ENCODE data around the gene BEGAIN.
A peak's percentile ranks its signal among the peaks of the same experiment; 100 is the strongest.

BEGAIN gene

DNA sequence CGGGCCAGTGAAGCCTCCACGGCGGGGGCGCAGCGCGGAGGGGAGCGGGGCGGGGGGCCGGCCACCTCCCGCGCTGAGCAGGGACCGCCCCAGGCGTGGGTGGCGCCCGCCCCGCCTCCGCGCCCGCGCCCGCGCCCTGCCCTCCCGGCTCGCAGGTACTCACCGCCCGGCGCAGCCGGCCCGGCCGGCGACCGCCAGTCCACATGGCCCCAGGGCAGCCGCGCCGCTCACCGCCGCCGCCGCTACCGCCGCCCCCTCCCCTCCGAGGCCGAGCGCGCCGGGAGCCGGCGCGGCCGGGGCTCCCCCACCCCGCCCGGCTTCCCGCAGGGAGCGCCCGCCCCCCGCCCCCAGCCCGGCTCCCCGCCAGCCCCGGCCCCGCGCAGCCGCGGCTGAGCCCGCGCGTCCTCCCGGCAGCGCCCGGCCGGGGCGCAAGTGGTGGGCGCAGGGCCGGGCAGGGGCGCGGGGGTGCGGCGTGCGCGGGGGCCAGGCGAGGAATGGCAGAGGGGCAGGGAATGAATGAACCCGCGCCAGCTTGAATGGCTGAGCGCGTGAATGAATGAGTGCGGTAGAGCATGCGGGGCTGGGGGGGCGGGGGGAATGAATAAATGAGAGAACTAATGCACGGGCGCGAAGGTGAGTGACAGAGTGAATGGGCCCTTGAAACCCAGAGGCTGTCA, at the start of gene BEGAIN:
Gene BEGAIN (minus strand): TSS at position 332 of the 677 bp plus-strand sequence. CDS start 127 bp downstream, at position 205.
- Histone ChIP-seq H3K4me3 (ENCODE audit: low read depth in 1 of 2, low read length in 2 of 2) (peak within 1 kb of the TSS; percentile 47 to 59), H3K9ac (ENCODE audit: low read depth in 1 of 2, low read length in 2 of 2) (no peak within 1 kb of the TSS), H3K9me3 (ENCODE audit: control insufficient read depth in 1 of 2, low read length in 2 of 2) (no peaks in the 10 kb centered on the region), H3K27ac (ENCODE audit: low read depth, low read length) (no peak within 1 kb of the TSS), H3K36me3 (ENCODE audit: control insufficient read depth in 1 of 2, insufficient read depth in 2 of 2, low read length in 2 of 2) (no peaks in the 10 kb centered on the region), H3K27me3 (ENCODE audit: control insufficient read depth in 1 of 2, insufficient read depth in 2 of 2, low read length in 2 of 2) (peaks cover 15 to 29% of the 10 kb centered on the region in 2 donors), H3K4me1 (ENCODE audit: control insufficient read depth in 1 of 2, insufficient read depth in 2 of 2, low read length in 2 of 2) (peaks cover 4 to 5% of the 10 kb centered on the region in 2 donors)

GRCh38 chr14:100636559-100636958, 49.3 kb upstream of the BEGAIN start:
- H3K27ac ChIP-seq (ENCODE audit: low read depth, low read length), result no peak overlapping the region
- no peaks in the 10 kb centered on the region for H3K36me3 ChIP-seq (ENCODE audit: control insufficient read depth in 1 of 2, insufficient read depth in 2 of 2, low read length in 2 of 2)
- no peaks in the 10 kb centered on the region for H3K9me3 ChIP-seq (ENCODE audit: control insufficient read depth in 1 of 2, low read length in 2 of 2)
- no peak overlapping the region for H3K9ac ChIP-seq (ENCODE audit: low read depth in 1 of 2, low read length in 2 of 2)
- peaks cover 5 to 17% of the 10 kb centered on the region in 2 donors for H3K4me1 ChIP-seq (ENCODE audit: control insufficient read depth in 1 of 2, insufficient read depth in 2 of 2, low read length in 2 of 2)
- no peaks in the 10 kb centered on the region for H3K27me3 ChIP-seq (ENCODE audit: control insufficient read depth in 1 of 2, insufficient read depth in 2 of 2, low read length in 2 of 2)
- H3K4me3 ChIP-seq (ENCODE audit: low read depth in 1 of 2, low read length in 2 of 2), result no peak overlapping the region

- no peak overlapping the region for H3K9ac ChIP-seq (ENCODE audit: low read depth in 1 of 2, low read length in 2 of 2)
These were observed 46.8 kb upstream of the BEGAIN start for GRCh38 chr14:100634026-100634425.

GRCh38 chr14:100633406-100633805, 46.2 kb upstream of the BEGAIN start:
- Histone ChIP-seq H3K9me3 (ENCODE audit: control insufficient read depth in 1 of 2, low read length in 2 of 2) (no peaks in the 10 kb centered on the region), H3K27me3 (ENCODE audit: control insufficient read depth in 1 of 2, insufficient read depth in 2 of 2, low read length in 2 of 2) (no peaks in the 10 kb centered on the region), H3K27ac (ENCODE audit: low read depth, low read length) (no peak overlapping the region), H3K4me1 (ENCODE audit: control insufficient read depth in 1 of 2, insufficient read depth in 2 of 2, low read length in 2 of 2) (no peaks in the 10 kb centered on the region), H3K4me3 (ENCODE audit: low read depth in 1 of 2, low read length in 2 of 2) (no peak overlapping the region), H3K36me3 (ENCODE audit: control insufficient read depth in 1 of 2, insufficient read depth in 2 of 2, low read length in 2 of 2) (no peaks in the 10 kb centered on the region), H3K9ac (ENCODE audit: low read depth in 1 of 2, low read length in 2 of 2) (no peak overlapping the region)

More at GRCh38 chr14:100634026-100634425, 46.8 kb upstream of the BEGAIN start:
- Histone ChIP-seq H3K27me3 (ENCODE audit: control insufficient read depth in 1 of 2, insufficient read depth in 2 of 2, low read length in 2 of 2) (no peaks in the 10 kb centered on the region), H3K9me3 (ENCODE audit: control insufficient read depth in 1 of 2, low read length in 2 of 2) (no peaks in the 10 kb centered on the region), H3K4me3 (ENCODE audit: low read depth in 1 of 2, low read length in 2 of 2) (no peak overlapping the region), H3K27ac (ENCODE audit: low read depth, low read length) (no peak overlapping the region), H3K4me1 (ENCODE audit: control insufficient read depth in 1 of 2, insufficient read depth in 2 of 2, low read length in 2 of 2) (no peaks in the 10 kb centered on the region), H3K36me3 (ENCODE audit: control insufficient read depth in 1 of 2, insufficient read depth in 2 of 2, low read length in 2 of 2) (no peaks in the 10 kb centered on the region)

DNA sequence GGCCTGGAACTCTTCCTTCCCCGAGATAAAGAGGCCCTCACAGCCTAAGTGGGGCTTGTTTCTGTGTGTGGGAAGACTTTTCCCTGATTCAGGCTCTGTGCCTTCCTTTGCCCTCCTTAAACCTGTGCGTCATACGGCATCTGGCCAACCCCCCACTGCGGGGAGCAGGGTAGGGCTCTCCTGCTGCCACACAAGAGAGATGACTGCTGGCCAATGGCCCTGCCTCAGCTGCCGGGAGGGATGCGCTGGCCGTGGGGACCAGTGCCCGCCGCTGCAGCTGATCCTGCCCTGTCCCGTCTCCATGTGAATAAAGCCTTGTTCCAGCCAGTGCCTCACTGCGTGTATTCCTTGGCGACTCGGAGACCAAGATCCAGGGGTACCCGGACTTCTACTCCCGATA, 42.5 kb upstream of the BEGAIN start:
- no peak overlapping the region for H3K4me3 ChIP-seq (ENCODE audit: low read depth in 1 of 2, low read length in 2 of 2)
- H3K9ac ChIP-seq (ENCODE audit: low read depth in 1 of 2, low read length in 2 of 2), result no peak overlapping the region
- no peaks in the 10 kb centered on the region for H3K27me3 ChIP-seq (ENCODE audit: control insufficient read depth in 1 of 2, insufficient read depth in 2 of 2, low read length in 2 of 2)
- no peaks in the 10 kb centered on the region for H3K4me1 ChIP-seq (ENCODE audit: control insufficient read depth in 1 of 2, insufficient read depth in 2 of 2, low read length in 2 of 2)
- no peaks in the 10 kb centered on the region for H3K36me3 ChIP-seq (ENCODE audit: control insufficient read depth in 1 of 2, insufficient read depth in 2 of 2, low read length in 2 of 2)
- no peaks in the 10 kb centered on the region for H3K9me3 ChIP-seq (ENCODE audit: control insufficient read depth in 1 of 2, low read length in 2 of 2)
- H3K27ac ChIP-seq (ENCODE audit: low read depth, low read length), result no peak overlapping the region

GRCh38 chr14:100629098-100629497, 41.9 kb upstream of the BEGAIN start:
- Histone ChIP-seq H3K4me1 (ENCODE audit: control insufficient read depth in 1 of 2, insufficient read depth in 2 of 2, low read length in 2 of 2) (no peaks in the 10 kb centered on the region), H3K9me3 (ENCODE audit: control insufficient read depth in 1 of 2, low read length in 2 of 2) (no peaks in the 10 kb centered on the region), H3K36me3 (ENCODE audit: control insufficient read depth in 1 of 2, insufficient read depth in 2 of 2, low read length in 2 of 2) (no peaks in the 10 kb centered on the region), H3K9ac (ENCODE audit: low read depth in 1 of 2, low read length in 2 of 2) (no peak overlapping the region), H3K27ac (ENCODE audit: low read depth, low read length) (no peak overlapping the region), H3K27me3 (ENCODE audit: control insufficient read depth in 1 of 2, insufficient read depth in 2 of 2, low read length in 2 of 2) (no peaks in the 10 kb centered on the region), H3K4me3 (ENCODE audit: low read depth in 1 of 2, low read length in 2 of 2) (no peak overlapping the region)

DNA sequence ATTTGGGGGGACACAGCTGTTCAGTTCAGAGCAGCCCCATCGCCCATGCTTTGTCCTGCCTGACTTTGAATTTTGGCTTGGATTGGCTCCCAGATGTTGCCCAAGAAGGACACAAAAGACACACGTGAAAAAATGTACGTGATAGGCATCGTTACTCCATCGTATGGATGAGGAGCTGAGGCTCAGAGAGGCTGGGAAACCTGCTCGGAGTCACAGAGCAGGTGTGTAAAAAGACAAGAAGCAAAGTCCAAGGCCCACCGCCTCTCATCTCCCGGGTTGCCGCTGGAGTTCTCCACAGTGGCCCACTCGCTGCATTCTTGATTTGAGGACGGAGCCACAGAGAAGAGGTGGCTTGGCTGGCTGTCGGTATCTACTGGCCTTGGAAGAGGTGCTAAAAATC, 41.0 kb upstream of the BEGAIN start:
- no peaks in the 10 kb centered on the region for H3K27me3 ChIP-seq (ENCODE audit: control insufficient read depth in 1 of 2, insufficient read depth in 2 of 2, low read length in 2 of 2)
- H3K36me3 ChIP-seq (ENCODE audit: control insufficient read depth in 1 of 2, insufficient read depth in 2 of 2, low read length in 2 of 2), result no peaks in the 10 kb centered on the region
- H3K9ac ChIP-seq (ENCODE audit: low read depth in 1 of 2, low read length in 2 of 2), result no peak overlapping the region
- no peaks in the 10 kb centered on the region for H3K4me1 ChIP-seq (ENCODE audit: control insufficient read depth in 1 of 2, insufficient read depth in 2 of 2, low read length in 2 of 2)
- H3K27ac ChIP-seq (ENCODE audit: low read depth, low read length), result no peak overlapping the region
- no peak overlapping the region for H3K4me3 ChIP-seq (ENCODE audit: low read depth in 1 of 2, low read length in 2 of 2)
- no peaks in the 10 kb centered on the region for H3K9me3 ChIP-seq (ENCODE audit: control insufficient read depth in 1 of 2, low read length in 2 of 2)

GRCh38 chr14:100626614-100627013, 39.4 kb upstream of the BEGAIN start:
- H3K9ac ChIP-seq (ENCODE audit: low read depth in 1 of 2, low read length in 2 of 2), result no peak overlapping the region
- H3K27ac ChIP-seq (ENCODE audit: low read depth, low read length), result no peak overlapping the region
- no peaks in the 10 kb centered on the region for H3K36me3 ChIP-seq (ENCODE audit: control insufficient read depth in 1 of 2, insufficient read depth in 2 of 2, low read length in 2 of 2)
- H3K4me3 ChIP-seq (ENCODE audit: low read depth in 1 of 2, low read length in 2 of 2), result no peak overlapping the region
- no peaks in the 10 kb centered on the region for H3K9me3 ChIP-seq (ENCODE audit: control insufficient read depth in 1 of 2, low read length in 2 of 2)
- H3K4me1 ChIP-seq (ENCODE audit: control insufficient read depth in 1 of 2, insufficient read depth in 2 of 2, low read length in 2 of 2), result peaks cover 7 to 11% of the 10 kb centered on the region in 2 donors
- peaks cover 0 to 3% of the 10 kb centered on the region in 2 donors for H3K27me3 ChIP-seq (ENCODE audit: control insufficient read depth in 1 of 2, insufficient read depth in 2 of 2, low read length in 2 of 2)

GRCh38 chr14:100623961-100624360, 36.7 kb upstream of the BEGAIN start:
- peaks cover 0 to 3% of the 10 kb centered on the region in 2 donors for H3K27me3 ChIP-seq (ENCODE audit: control insufficient read depth in 1 of 2, insufficient read depth in 2 of 2, low read length in 2 of 2)

DNA sequence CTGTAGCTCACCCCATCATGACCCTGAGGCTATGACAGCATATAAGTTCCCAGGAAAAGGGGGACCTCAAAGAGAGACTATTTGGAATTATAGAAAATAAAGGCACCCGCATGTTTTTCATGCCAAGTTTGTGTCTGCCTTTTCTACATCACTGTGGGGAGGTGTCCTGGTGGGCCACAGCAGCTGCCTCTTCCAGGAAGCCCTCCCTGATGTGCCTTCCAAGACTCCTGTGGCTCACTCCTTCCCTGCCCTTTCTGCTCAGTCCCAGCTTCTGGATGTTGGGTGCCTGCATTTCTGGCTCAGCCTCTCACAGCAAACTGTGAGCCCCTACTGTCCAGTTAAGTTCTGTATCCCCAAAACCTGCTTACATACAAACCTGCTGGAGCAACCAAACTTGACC, 36.3 kb upstream of the BEGAIN start:
- peaks cover 0 to 3% of the 10 kb centered on the region in 2 donors for H3K27me3 ChIP-seq (ENCODE audit: control insufficient read depth in 1 of 2, insufficient read depth in 2 of 2, low read length in 2 of 2)
- no peak overlapping the region for H3K9ac ChIP-seq (ENCODE audit: low read depth in 1 of 2, low read length in 2 of 2)
- H3K9me3 ChIP-seq (ENCODE audit: control insufficient read depth in 1 of 2, low read length in 2 of 2), result no peaks in the 10 kb centered on the region
- no peak overlapping the region for H3K4me3 ChIP-seq (ENCODE audit: low read depth in 1 of 2, low read length in 2 of 2)
- H3K36me3 ChIP-seq (ENCODE audit: control insufficient read depth in 1 of 2, insufficient read depth in 2 of 2, low read length in 2 of 2), result no peaks in the 10 kb centered on the region
- peaks cover 7 to 17% of the 10 kb centered on the region in 2 donors for H3K4me1 ChIP-seq (ENCODE audit: control insufficient read depth in 1 of 2, insufficient read depth in 2 of 2, low read length in 2 of 2)
- H3K27ac ChIP-seq (ENCODE audit: low read depth, low read length), result no peak overlapping the region

More at GRCh38 chr14:100623961-100624360, 36.7 kb upstream of the BEGAIN start:
- H3K4me3 ChIP-seq (ENCODE audit: low read depth in 1 of 2, low read length in 2 of 2), result no peak overlapping the region
- no peaks in the 10 kb centered on the region for H3K36me3 ChIP-seq (ENCODE audit: control insufficient read depth in 1 of 2, insufficient read depth in 2 of 2, low read length in 2 of 2)
- no peak overlapping the region for H3K9ac ChIP-seq (ENCODE audit: low read depth in 1 of 2, low read length in 2 of 2)
- H3K9me3 ChIP-seq (ENCODE audit: control insufficient read depth in 1 of 2, low read length in 2 of 2), result no peaks in the 10 kb centered on the region
- no peak overlapping the region for H3K27ac ChIP-seq (ENCODE audit: low read depth, low read length)
- peaks cover 7 to 13% of the 10 kb centered on the region in 2 donors for H3K4me1 ChIP-seq (ENCODE audit: control insufficient read depth in 1 of 2, insufficient read depth in 2 of 2, low read length in 2 of 2)
